GM21619 (cell line): ENCODE data around the gene TPGS2.
A peak's percentile ranks its signal among the peaks of the same experiment; 100 is the strongest.
"Not testable (repeated sequence)": the region's sequence is repeated elsewhere in the genome, so short reads cannot be mapped to it uniquely, and the experiment has no call there.

Experiments used
- ATAC-seq: cut with Tn5 transposase; IDR thresholded peaks from one replicate; pipeline ENCODE4 v1.9.1; 2021; ENCODE audit not compliant: unreplicated experiment

The TPGS2 gene, protein sequence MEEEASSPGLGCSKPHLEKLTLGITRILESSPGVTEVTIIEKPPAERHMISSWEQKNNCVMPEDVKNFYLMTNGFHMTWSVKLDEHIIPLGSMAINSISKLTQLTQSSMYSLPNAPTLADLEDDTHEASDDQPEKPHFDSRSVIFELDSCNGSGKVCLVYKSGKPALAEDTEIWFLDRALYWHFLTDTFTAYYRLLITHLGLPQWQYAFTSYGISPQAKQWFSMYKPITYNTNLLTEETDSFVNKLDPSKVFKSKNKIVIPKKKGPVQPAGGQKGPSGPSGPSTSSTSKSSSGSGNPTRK

DNA sequence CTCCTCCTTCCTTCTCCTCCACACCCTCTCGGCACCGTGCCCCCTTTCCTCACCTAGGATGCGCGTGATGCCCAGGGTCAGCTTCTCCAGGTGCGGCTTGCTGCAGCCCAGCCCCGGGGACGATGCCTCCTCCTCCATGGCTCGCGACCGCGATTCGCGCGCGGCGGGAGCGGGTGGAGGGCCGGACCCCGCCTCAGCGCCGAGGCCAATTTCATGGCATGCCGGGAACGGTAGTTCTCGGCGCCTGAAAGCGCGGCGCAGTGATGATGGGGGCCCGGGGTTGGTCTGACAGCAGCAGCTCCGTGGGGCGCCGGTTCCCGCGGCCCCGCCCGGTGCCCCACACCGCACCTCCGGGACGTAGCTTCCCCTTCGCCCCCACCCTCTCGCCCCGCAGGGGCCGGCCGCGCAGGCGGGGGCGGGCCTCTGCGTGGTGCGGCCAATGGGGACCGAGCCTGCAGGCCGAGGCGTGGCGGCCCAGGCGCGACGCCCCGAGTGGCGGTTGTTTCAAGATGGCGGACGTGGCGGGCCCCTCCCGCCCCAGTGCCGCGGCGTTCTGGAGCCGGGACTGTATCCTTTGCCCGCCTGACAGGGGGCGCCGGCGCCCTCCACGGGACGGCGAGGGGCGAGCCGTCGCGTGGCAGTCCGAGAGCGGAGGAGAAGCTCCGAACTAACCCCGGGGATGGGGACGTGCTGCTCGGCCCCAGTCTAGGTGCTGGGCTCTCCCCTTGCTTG lies at the start of gene TPGS2, which contains the start of gene KIAA1328:
TPGS2 (minus strand) TSS at position 373 of the 732 bp plus-strand sequence; CDS start at position 138, 235 bp downstream.
KIAA1328 (plus strand) TSS at position 498 of the 732 bp plus-strand sequence; CDS start at position 510, 12 bp downstream.
- peak; percentile 92 for ATAC-seq

DNA sequence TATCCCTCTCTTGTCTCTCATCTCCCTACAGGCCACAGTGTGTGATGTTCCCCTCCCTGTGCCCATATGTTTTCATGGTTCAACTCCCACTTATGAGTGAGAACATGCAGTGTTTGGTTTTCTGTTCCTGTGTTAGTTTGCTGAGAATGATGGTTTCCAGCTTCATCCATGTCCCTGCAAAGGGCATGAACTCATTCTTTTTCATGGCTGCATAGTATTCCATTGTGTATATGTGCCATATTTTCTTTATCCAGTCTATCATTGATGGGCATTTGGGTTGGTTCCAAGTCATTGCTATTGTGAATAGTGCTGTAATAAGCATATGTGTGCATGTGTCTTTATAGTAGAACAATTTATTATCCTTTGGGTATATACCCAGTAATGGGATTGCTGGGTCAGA lies 45.0 kb upstream of the TPGS2 start:
- ATAC-seq: not testable (repeated sequence)

GRCh38 chr18:36872329-36872728 lies 43.5 kb upstream of the TPGS2 start:
- ATAC-seq: no peak

DNA sequence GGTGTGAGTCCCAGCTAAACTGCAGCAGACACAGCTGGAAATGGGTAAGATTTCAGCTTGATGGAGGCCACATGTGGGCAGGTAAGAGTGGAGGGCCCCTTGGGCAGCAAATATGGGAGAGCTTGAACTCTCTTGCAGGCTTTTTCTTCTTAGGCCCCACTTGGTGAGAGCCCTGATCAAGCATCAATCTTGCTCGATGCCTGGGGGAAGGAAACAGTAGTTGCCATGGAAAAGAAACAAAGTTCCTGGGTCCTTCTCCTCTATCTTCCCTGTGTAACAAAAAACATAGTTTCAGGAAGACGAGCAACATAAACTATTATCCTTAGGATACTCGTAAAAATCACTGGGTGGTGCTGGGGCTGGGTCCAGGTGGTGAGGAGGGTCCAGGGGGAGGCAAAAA lies 43.0 kb upstream of the TPGS2 start:
- no peak for ATAC-seq

- no peak for ATAC-seq
These were observed 38.3 kb upstream of the TPGS2 start for GRCh38 chr18:36867056-36867455.

- ATAC-seq: no peak
These were observed 33.4 kb upstream of the TPGS2 start for GRCh38 chr18:36862182-36862581.

- no peak for ATAC-seq
These were observed 28.0 kb upstream of the TPGS2 start for GRCh38 chr18:36856815-36857214.

- ATAC-seq: no peak
These were observed 22.4 kb upstream of the TPGS2 start for GRCh38 chr18:36851202-36851590.

- no peak for ATAC-seq
These were observed 21.9 kb upstream of the TPGS2 start for GRCh38 chr18:36850527-36851201.

DNA sequence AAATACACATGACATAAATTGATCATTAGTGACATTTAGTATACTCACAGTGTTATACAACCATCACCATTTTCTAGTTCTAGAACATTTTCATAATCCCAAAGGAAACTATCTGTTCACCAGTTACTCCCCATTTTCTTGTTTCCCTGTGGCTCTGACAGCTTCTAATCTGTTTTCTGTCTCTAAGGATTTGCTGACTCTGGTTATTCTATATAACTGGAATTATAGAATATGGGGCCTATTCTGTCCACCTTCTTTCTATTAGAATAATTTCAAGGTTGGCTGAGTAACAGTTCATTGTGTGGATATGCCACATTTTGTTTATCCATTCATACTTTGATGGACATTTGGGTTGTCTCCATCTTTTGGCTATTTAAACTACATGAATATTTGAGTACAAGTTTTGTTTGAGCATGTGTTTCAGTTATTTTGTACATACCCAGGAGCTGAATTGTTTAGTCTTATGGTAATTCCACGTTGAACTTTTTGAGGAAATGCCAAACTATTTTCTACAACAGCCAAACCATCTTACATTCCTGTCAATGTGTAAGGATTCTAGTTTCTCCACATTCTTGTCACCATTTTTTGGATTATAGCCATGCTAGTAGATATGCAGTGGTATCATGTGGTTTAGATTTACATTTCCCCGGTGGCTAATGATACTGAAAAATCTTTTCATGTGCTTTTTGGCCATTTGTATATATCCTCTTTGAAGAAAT lies 20.6 kb upstream of the TPGS2 start:
- no peak for ATAC-seq

DNA sequence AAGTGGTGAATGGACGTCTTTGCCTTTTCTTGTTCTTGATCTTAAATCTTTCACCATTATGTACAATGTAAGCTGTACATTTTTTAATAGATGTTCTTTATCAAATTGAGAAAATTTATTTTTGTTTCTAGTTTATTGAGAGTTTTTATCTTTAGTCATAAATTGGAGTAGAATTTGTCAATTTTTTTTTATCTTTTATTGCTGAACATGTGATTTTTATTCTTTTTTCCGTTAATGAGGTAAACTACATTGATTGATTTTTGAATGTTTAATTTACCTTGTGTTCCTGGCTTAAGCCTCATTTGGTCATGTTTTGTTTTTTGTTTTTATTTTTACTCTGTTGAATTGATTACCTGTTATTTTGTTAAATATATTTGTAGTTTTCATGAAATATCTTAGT lies 19.8 kb upstream of the TPGS2 start:
- ATAC-seq: no peak

DNA sequence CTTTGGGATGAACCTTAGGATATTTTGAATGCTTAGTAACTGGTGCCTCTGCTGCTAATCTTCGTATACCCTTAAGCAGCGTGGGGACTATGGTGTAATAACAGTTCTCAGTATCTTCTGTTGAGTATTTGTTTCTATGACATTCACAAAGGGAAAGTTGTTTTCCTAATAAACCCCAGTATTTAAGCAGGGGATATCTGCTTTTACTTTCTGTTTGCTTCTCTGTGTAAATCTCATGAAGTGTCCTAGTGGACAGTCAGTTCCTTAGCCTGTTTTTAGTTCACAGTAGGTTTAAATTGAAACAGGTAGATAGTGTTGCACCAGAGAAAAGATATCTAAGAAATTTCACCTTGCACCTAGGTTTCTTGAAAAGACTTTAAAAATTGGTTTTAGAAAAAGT lies 15.0 kb upstream of the TPGS2 start:
- peak; percentile 61 for ATAC-seq

- ATAC-seq: no peak
These were observed 14.4 kb upstream of the TPGS2 start for GRCh38 chr18:36843199-36843598.

GRCh38 chr18:36839835-36840234 lies 11.0 kb upstream of the TPGS2 start:
- ATAC-seq: no peak

DNA sequence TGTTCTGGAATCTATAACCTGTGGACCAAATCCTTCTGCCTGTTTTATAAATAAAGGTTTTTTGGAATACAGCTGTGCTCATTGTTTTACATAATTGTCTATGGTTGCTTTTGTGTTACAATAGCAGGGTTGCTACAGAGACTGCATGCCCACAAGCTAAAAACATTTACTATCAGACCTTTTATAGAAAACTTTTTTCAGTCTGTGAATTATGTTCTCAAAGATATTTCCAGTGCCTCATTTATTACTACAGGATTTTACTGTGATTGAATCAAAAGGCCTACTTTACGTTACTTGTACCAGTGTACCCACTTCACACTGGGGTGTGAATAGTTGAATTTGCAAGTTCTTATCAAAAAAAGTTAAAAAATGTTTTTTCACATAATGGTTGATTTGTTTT lies 7.1 kb upstream of the TPGS2 start:
- no peak for ATAC-seq

GRCh38 chr18:36833120-36833519 lies 4.3 kb upstream of the TPGS2 start:
- ATAC-seq: no peak

DNA sequence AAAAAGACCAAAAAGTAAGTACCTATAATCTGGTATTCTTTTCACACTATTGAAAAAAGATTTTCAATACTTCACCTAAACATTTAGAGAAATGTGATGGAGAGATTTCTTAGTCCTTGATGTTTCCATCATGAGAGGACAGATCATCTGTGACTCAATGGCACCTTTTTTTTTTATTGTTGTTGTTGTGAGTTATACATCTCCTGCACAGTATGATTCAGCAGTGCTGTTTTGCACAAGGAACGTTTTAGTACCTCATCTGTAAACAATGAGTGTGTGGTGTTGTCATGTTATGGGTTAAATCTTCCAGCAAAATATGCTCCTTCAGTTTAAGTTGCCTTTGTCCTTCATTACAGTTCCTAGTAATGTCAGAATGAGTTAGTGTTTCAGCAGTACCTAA lies 2.3 kb upstream of the TPGS2 start:
- ATAC-seq: no peak

DNA sequence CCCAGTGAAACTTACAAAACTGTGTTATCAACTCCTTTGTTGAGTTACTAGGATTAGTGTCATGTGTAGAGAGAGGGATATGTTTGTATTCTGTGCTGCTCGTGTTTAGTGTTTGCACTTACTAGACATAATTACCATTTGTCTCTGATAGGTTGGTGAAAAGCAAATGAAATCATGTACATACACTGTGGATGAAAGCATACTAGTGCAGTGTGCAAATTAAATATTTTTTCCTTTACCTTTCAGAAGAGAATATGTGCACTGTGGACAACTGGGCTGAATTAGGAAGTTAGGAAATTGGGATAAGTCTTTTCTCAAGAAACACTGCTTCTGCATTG lies 1.3 kb upstream of the TPGS2 start:
- ATAC-seq: no peak

- no peak for ATAC-seq
These were observed 758 bp upstream of the TPGS2 start for GRCh38 chr18:36829362-36830157.

- peak; percentile 2 for ATAC-seq
These were observed 609 bp downstream of the TPGS2 start for GRCh38 chr18:36828157-36828629.
